Effector memory CD4-positive, alpha-beta T cell (primary cell): ENCODE results near the gene FDPS.

Source experiments
- DNase-seq, 3 donors: peaks; one replicate each; pipeline ENCODE4 v3.0.0-alpha.2; 2020
- H3K27ac ChIP-seq: 2 replicates; pipeline ENCODE4 v1.7.0; 2013; ENCODE audit warnings: mild to moderate bottlenecking, low read length, moderate library complexity; ENCODE audit not compliant: insufficient read depth, poor library complexity, severe bottlenecking
- H3K27me3 ChIP-seq: replicated peaks from 2 replicates; pipeline ENCODE4 v1.7.0; 2013; ENCODE audit warnings: mild to moderate bottlenecking, low read length; ENCODE audit not compliant: insufficient read depth, control insufficient read depth, poor library complexity, severe bottlenecking
- H3K36me3 ChIP-seq: 2 replicates; pipeline ENCODE4 v1.7.0; 2013; ENCODE audit warnings: mild to moderate bottlenecking, low read length, moderate library complexity; ENCODE audit not compliant: control insufficient read depth, insufficient read depth
- H3K4me1 ChIP-seq: 2 replicates; pipeline ENCODE4 v1.7.0; 2013; ENCODE audit warnings: low read length, mild to moderate bottlenecking; ENCODE audit not compliant: control insufficient read depth, insufficient read depth, poor library complexity, severe bottlenecking
- H3K4me3 ChIP-seq: 2 replicates; pipeline ENCODE4 v1.7.0; 2013; ENCODE audit warnings: low read length, low read depth, mild to moderate bottlenecking; ENCODE audit not compliant: insufficient read depth, poor library complexity, severe bottlenecking
- H3K9me3 ChIP-seq: 2 replicates; pipeline ENCODE4 v1.7.0; 2013; ENCODE audit warnings: mild to moderate bottlenecking, low read length, moderate library complexity; ENCODE audit not compliant: control insufficient read depth

Gene FDPS

GRCh38 chr1:155272466-155273342 is 36.0 kb upstream of the FDPS start:
- DNase-seq, result no peak
- Histone ChIP-seq H3K36me3 (peaks cover 28% of the 10 kb centered on the region), H3K9me3 (no peaks in the 10 kb centered on the region), H3K27me3 (no peaks in the 10 kb centered on the region), H3K27ac (peak overlapping the region; percentile 80), H3K4me3 (peak overlapping the region; percentile 85), H3K4me1 (peaks cover 25% of the 10 kb centered on the region)

- Histone ChIP-seq H3K27ac (peak within 1 kb of the TSS; percentile 80), H3K4me1 (peaks cover 31% of the 10 kb centered on the region), H3K27me3 (no peaks in the 10 kb centered on the region), H3K36me3 (peaks cover 19% of the 10 kb centered on the region), H3K4me3 (peak within 1 kb of the TSS; percentile 85), H3K9me3 (no peaks in the 10 kb centered on the region)
- DNase-seq, result peak; percentile 82 to 90 (median 86)
These were observed 35.1 kb upstream of the FDPS start, which contains the start of gene CLK2 for GRCh38 chr1:155273343-155274245. Gene CLK2, minus strand, starts transcription at chr1:155273504. Its CDS starts 2,527 bp downstream, at chr1:155270977.

GRCh38 chr1:155277070-155277901 is 31.4 kb upstream of the FDPS start, which contains the start of gene HCN3:
Gene HCN3, plus strand, starts transcription at chr1:155277463. Its CDS starts 128 bp downstream, at chr1:155277591.
- Histone ChIP-seq H3K27me3 (no peaks in the 10 kb centered on the region), H3K4me3 (peak within 1 kb of the TSS; percentile 68), H3K27ac (peak within 1 kb of the TSS; percentile 46), H3K4me1 (peaks cover 29% of the 10 kb centered on the region), H3K9me3 (no peaks in the 10 kb centered on the region), H3K36me3 (no peaks in the 10 kb centered on the region)
- DNase-seq, result peak; percentile 87 to 92 (median 92)

GRCh38 chr1:155277902-155278688 is 30.6 kb upstream of the FDPS start:
- peak overlapping the region; percentile 46 for H3K27ac ChIP-seq
- H3K4me1 ChIP-seq, result peaks cover 25% of the 10 kb centered on the region
- no peaks in the 10 kb centered on the region for H3K27me3 ChIP-seq
- peak overlapping the region; percentile 68 for H3K4me3 ChIP-seq
- DNase-seq, result peak; percentile 58 to 75 (median 67)
- H3K36me3 ChIP-seq, result no peaks in the 10 kb centered on the region
- H3K9me3 ChIP-seq, result no peaks in the 10 kb centered on the region

GRCh38 chr1:155278689-155279160 is 29.9 kb upstream of the FDPS start:
- H3K36me3 ChIP-seq, result no peaks in the 10 kb centered on the region
- peaks cover 21% of the 10 kb centered on the region for H3K4me1 ChIP-seq
- no peaks in the 10 kb centered on the region for H3K27me3 ChIP-seq
- no peak for DNase-seq
- H3K4me3 ChIP-seq, result no peak overlapping the region
- H3K27ac ChIP-seq, result no peak overlapping the region
- H3K9me3 ChIP-seq, result no peaks in the 10 kb centered on the region

- Histone ChIP-seq H3K36me3 (no peaks in the 10 kb centered on the region), H3K9me3 (no peaks in the 10 kb centered on the region), H3K27ac (no peak overlapping the region), H3K27me3 (no peaks in the 10 kb centered on the region), H3K4me1 (peaks cover 19% of the 10 kb centered on the region), H3K4me3 (no peak overlapping the region)
- DNase-seq, result no peak
These were observed 29.4 kb upstream of the FDPS start for GRCh38 chr1:155279268-155279667.

- DNase-seq, result no peak
- no peaks in the 10 kb centered on the region for H3K27me3 ChIP-seq
These were observed 26.1 kb upstream of the FDPS start for GRCh38 chr1:155282488-155283091.

GRCh38 chr1:155284476-155284875 is 24.2 kb upstream of the FDPS start:
- Histone ChIP-seq H3K4me3 (no peak overlapping the region), H3K9me3 (no peaks in the 10 kb centered on the region), H3K4me1 (no peaks in the 10 kb centered on the region), H3K27ac (no peak overlapping the region), H3K36me3 (no peaks in the 10 kb centered on the region), H3K27me3 (no peaks in the 10 kb centered on the region)
- DNase-seq, result no peak

More at GRCh38 chr1:155282488-155283091, 26.1 kb upstream of the FDPS start:
- Histone ChIP-seq H3K36me3 (no peaks in the 10 kb centered on the region), H3K9me3 (no peaks in the 10 kb centered on the region), H3K4me1 (peaks cover 7% of the 10 kb centered on the region), H3K4me3 (no peak overlapping the region), H3K27ac (no peak overlapping the region)
